Endodermal cell (in vitro differentiated cells): ENCODE results near the gene AFF1. TPM values are rescaled to one million over a fixed set of nuclear protein-coding genes. Genes with fewer than 3 reads are reported as not detected.

Experiments used
- DNase-seq: peaks from one replicate; pipeline ENCODE4 v3.0.0-alpha.2; 2017
- H3K27ac ChIP-seq: 2 replicates; pipeline ENCODE4 v1.5.1; 2013; ENCODE audit warnings: mild to moderate bottlenecking, low read depth, low read length, moderate library complexity
- H3K27me3 ChIP-seq: 2 replicates; pipeline ENCODE4 v1.6.1; 2013; ENCODE audit warnings: mild to moderate bottlenecking, low read length, moderate library complexity; ENCODE audit not compliant: insufficient read depth, control insufficient read depth, poor library complexity, severe bottlenecking
- H3K36me3 ChIP-seq: 2 replicates; pipeline ENCODE4 v1.7.0; 2013; ENCODE audit warnings: mild to moderate bottlenecking, low read length, moderate library complexity; ENCODE audit not compliant: control insufficient read depth, insufficient read depth
- H3K4me1 ChIP-seq: one replicate; pipeline ENCODE4 v1.7.0; 2013; ENCODE audit warnings: low read length; ENCODE audit not compliant: control insufficient read depth, insufficient read depth
- H3K4me3 ChIP-seq: 2 replicates; pipeline ENCODE4 v1.5.1; 2013; ENCODE audit warnings: mild to moderate bottlenecking, low read length, moderate library complexity
- H3K9ac ChIP-seq: 2 replicates; pipeline ENCODE4 v1.6.1; 2013; ENCODE audit warnings: mild to moderate bottlenecking, low read length, moderate library complexity; ENCODE audit not compliant: poor library complexity, severe bottlenecking; ENCODE audit errors: extremely low read depth
- H3K9me3 ChIP-seq: 2 replicates; pipeline ENCODE4 v1.6.1; 2013; ENCODE audit warnings: mild to moderate bottlenecking, low read length, moderate library complexity; ENCODE audit not compliant: control insufficient read depth
- H3K27ac Mint-ChIP-seq: 2 replicates; pipeline ENCODE4 v1.8.0; 2020; ENCODE audit warnings: mixed read lengths
- H3K27me3 Mint-ChIP-seq: 2 replicates; pipeline ENCODE4 v1.8.0; 2021; ENCODE audit warnings: mild to moderate bottlenecking, mixed read lengths; ENCODE audit not compliant: insufficient read depth
- H3K36me3 Mint-ChIP-seq: 2 replicates; pipeline ENCODE4 v1.8.0; 2020; ENCODE audit warnings: low read depth, mixed read lengths
- H3K4me1 Mint-ChIP-seq: 2 replicates; pipeline ENCODE4 v1.8.0; 2020; ENCODE audit warnings: mixed read lengths
- H3K4me3 Mint-ChIP-seq: 2 replicates; pipeline ENCODE4 v1.8.0; 2020; ENCODE audit warnings: mild to moderate bottlenecking, moderate library complexity, mixed read lengths
- H3K9me3 Mint-ChIP-seq: 2 replicates; pipeline ENCODE4 v1.8.0; 2020; ENCODE audit warnings: mild to moderate bottlenecking, mixed read lengths
- WGBS, 2 experiments: methylation state at CpG; one replicate each; pipeline versions ENCODE4 v1.1.5 to v1.1.7; 2013; ENCODE audit warnings: missing lambda C conversion rate in 2 of 2, mixed read lengths in 1 of 2; ENCODE audit not compliant: insufficient coverage in 1 of 2, insufficient read length in 1 of 2; 5-methylcytosine and 5-hydroxymethylcytosine counted together
- total RNA-seq, 2 donors: library from RNA; stranded (reverse); fragmentation: NEBNext Ultra II Directional in 1 of 2; extraction: Animal tissue kit (Norgen Biotek cat#: 25700) in 1 of 2; gene quantifications; 2 replicates in 1 of 2; 3 replicates in 1 of 2; pipeline ENCODE4 v1.2.1, GENCODE V29; 2021
- TF ChIP-seq, protein P1 (sequence below): fragments of 200-600 bp; sonication (generic); conservative IDR thresholded peaks from 2 replicates; pipeline ENCODE4 v1.5.0; 2021; ENCODE audit warnings: antibody characterized with exemption, mild to moderate bottlenecking

AFF1 gene
- total RNA-seq, 2 donors from 2014 or later: 134 to 171 TPM

- no peak overlapping the region for H3K4me3 ChIP-seq
- no peak overlapping the region for H3K27ac ChIP-seq
- peaks cover 90% of the 10 kb centered on the region for H3K36me3 ChIP-seq
- no peaks in the 10 kb centered on the region for H3K27me3 Mint-ChIP-seq
- H3K9me3 Mint-ChIP-seq: no peaks in the 10 kb centered on the region
- H3K9ac ChIP-seq: no peak overlapping the region
- WGBS, 2 experiments: 91 to 98% methylated on average over 3 of the region's 3 CpGs
- TF ChIP-seq, protein P1, sequence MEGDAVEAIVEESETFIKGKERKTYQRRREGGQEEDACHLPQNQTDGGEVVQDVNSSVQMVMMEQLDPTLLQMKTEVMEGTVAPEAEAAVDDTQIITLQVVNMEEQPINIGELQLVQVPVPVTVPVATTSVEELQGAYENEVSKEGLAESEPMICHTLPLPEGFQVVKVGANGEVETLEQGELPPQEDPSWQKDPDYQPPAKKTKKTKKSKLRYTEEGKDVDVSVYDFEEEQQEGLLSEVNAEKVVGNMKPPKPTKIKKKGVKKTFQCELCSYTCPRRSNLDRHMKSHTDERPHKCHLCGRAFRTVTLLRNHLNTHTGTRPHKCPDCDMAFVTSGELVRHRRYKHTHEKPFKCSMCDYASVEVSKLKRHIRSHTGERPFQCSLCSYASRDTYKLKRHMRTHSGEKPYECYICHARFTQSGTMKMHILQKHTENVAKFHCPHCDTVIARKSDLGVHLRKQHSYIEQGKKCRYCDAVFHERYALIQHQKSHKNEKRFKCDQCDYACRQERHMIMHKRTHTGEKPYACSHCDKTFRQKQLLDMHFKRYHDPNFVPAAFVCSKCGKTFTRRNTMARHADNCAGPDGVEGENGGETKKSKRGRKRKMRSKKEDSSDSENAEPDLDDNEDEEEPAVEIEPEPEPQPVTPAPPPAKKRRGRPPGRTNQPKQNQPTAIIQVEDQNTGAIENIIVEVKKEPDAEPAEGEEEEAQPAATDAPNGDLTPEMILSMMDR: no peak
- H3K4me3 Mint-ChIP-seq: no peak overlapping the region
- H3K27ac Mint-ChIP-seq: peak overlapping the region; percentile 65
- no peaks in the 10 kb centered on the region for H3K4me1 ChIP-seq
- no peaks in the 10 kb centered on the region for H3K9me3 ChIP-seq
- H3K36me3 Mint-ChIP-seq: peaks cover 71% of the 10 kb centered on the region
- H3K4me1 Mint-ChIP-seq: peaks cover 10% of the 10 kb centered on the region
- DNase-seq: no peak
- no peaks in the 10 kb centered on the region for H3K27me3 ChIP-seq
Measured at GRCh38 chr4:87109121-87109520, 174.3 kb downstream of the AFF1 start.

GRCh38 chr4:87109945-87110344 lies 175.1 kb downstream of the AFF1 start:
- H3K9ac ChIP-seq: no peak overlapping the region
- TF ChIP-seq, protein P1: no peak
- no peaks in the 10 kb centered on the region for H3K9me3 ChIP-seq
- H3K9me3 Mint-ChIP-seq: no peaks in the 10 kb centered on the region
- H3K4me1 ChIP-seq: no peaks in the 10 kb centered on the region
- H3K27ac ChIP-seq: no peak overlapping the region
- peaks cover 74% of the 10 kb centered on the region for H3K36me3 Mint-ChIP-seq
- no peak overlapping the region for H3K27ac Mint-ChIP-seq
- no peak overlapping the region for H3K4me3 Mint-ChIP-seq
- WGBS, 2 experiments: no CpG with 5 or more reads among the region's 1 CpG
- H3K27me3 ChIP-seq: no peaks in the 10 kb centered on the region
- no peak overlapping the region for H3K4me3 ChIP-seq
- peaks cover 88% of the 10 kb centered on the region for H3K36me3 ChIP-seq
- H3K4me1 Mint-ChIP-seq: peaks cover 5% of the 10 kb centered on the region
- DNase-seq: no peak
- no peaks in the 10 kb centered on the region for H3K27me3 Mint-ChIP-seq

DNA sequence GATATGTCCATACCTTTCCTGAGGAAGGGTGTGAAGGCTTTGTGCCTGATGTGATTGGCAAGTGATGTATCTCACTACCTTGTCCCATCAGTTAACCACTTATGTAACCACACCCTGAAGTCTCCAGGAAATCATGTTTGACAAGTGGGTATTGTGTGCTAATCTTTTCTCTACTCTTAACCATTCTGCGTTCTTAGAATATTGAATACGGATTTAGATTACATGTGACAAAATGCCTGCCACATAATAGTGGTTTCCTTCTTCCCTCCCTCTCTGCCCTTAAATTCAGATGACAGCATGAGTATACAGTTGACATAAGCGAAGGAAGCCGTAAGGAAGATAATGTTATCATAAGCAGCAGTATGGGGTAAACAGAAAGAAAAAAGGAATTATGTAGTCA lies 177.3 kb downstream of the AFF1 start:
- Mint-ChIP-seq H3K27me3 (no peaks in the 10 kb centered on the region), H3K9me3 (no peaks in the 10 kb centered on the region), H3K36me3 (peaks cover 82% of the 10 kb centered on the region), H3K4me3 (no peak overlapping the region), H3K27ac (no peak overlapping the region), H3K4me1 (peaks cover 13% of the 10 kb centered on the region)
- Histone ChIP-seq H3K4me3 (no peak overlapping the region), H3K27me3 (no peaks in the 10 kb centered on the region), H3K9ac (no peak overlapping the region), H3K9me3 (no peaks in the 10 kb centered on the region), H3K36me3 (peaks cover 90% of the 10 kb centered on the region), H3K4me1 (no peaks in the 10 kb centered on the region), H3K27ac (no peak overlapping the region)
- TF ChIP-seq, protein P1: no peak
- WGBS, 2 experiments: 94 to 100% methylated on average over 2 to 4 of the region's 4 CpGs
- DNase-seq: no peak
